GM21528 (cell line): Measurements from ENCODE around the gene PLA2G4B.

ENCODE experiments used
- ATAC-seq: cut with Tn5 transposase; IDR thresholded peaks from one replicate; pipeline ENCODE4 v1.9.1; 2021; ENCODE audit warnings: mild to moderate bottlenecking, moderate library complexity; ENCODE audit not compliant: unreplicated experiment, low FRiP score

Gene PLA2G4B

GRCh38 chr15:41806291-41807181 lies 32.1 kb upstream of the PLA2G4B start:
- no peak for ATAC-seq

- ATAC-seq, result no peak
These were observed 29.5 kb upstream of the PLA2G4B start for GRCh38 chr15:41809121-41809520.

- no peak for ATAC-seq
These were observed 29.0 kb upstream of the PLA2G4B start for GRCh38 chr15:41809526-41810220.

GRCh38 chr15:41810651-41811431 lies 27.8 kb upstream of the PLA2G4B start:
- ATAC-seq, result no peak

GRCh38 chr15:41811432-41812195 lies 27.0 kb upstream of the PLA2G4B start:
- ATAC-seq, result no peak

GRCh38 chr15:41812820-41813375 lies 25.7 kb upstream of the PLA2G4B start:
- no peak for ATAC-seq

- no peak for ATAC-seq
These were observed 25.2 kb upstream of the PLA2G4B start for GRCh38 chr15:41813426-41813825.

- no peak for ATAC-seq
These were observed 24.1 kb upstream of the PLA2G4B start for GRCh38 chr15:41814534-41814933.

- no peak for ATAC-seq
These were observed 21.9 kb upstream of the PLA2G4B start for GRCh38 chr15:41816788-41817187.

DNA sequence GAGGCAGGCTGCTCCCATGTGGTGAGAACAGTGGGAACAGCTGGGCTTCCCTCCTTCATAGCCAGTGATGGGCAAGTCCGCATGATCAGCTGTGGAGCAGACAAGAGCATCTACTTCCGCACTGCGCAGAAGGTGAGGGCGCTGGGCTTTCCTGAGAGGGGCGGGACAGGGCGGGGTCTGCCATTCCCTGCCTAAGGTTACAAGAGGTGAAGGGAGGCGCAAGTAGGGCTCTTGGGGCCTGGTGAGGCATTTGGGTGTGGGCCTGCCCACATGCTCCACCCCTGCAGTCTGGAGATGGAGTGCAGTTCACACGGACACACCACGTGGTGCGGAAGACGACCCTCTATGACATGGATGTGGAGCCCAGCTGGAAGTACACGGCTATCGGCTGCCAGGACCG lies 21.3 kb upstream of the PLA2G4B start:
- no peak for ATAC-seq

GRCh38 chr15:41817781-41818180 lies 20.9 kb upstream of the PLA2G4B start:
- ATAC-seq, result no peak

DNA sequence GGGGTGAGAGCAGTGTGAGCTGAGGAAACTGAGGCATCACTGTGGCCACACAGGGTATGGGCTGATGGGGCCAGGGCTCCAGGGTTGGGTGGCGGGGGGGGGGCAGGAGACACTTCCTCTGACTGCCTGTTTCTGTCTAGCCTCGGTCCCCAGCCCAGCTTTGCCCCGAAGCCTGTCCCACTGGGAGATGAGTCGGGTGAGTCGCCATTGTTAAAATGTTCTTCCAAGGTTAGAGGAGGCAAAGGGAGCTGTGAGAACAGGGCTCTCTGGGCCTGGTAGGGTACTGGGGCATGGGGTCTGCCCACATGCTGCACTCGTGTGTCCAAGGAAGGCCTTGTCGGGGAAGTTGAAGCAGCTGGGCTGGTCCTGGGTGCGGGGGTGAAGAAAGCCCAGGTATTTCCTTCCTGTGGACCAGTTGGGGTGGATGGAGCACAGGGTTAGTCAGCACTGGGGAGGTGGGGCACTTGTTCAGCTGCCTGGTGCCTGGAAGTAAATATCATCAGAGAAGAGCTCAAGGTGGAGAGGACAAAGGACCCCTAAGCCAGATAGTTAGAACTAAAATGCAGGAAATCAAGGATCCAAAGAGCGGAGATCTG lies 19.1 kb upstream of the PLA2G4B start:
- ATAC-seq, result no peak

DNA sequence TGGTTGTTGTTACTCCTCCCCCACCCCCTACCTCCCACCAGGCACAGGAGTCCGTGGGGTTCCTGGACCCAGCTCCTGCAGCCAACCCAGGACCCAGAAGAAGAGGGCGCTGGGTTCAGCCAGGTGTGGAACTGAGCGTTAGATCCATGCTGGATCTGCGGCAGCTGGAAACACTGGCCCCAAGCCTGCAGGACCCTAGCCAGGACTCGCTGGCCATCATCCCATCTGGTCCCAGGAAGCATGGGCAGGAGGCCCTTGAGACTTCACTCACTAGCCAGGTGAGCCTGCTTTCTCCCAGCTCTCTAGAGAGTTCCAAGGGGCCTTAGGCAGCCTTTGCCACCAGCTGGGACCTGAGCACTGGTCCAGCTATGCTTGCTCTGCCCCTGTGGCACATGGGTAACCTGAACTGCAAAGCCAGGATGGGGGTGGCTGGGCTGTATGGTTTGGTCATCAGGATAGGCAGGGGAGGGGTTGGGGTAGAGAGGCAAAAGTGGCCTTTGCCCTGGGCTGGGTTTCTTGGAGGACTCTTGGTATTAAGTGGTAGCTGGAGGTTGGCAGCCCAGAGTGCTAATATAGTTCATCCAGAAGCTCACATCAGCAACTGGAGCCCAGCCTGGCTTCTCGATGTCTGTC lies 17.7 kb upstream of the PLA2G4B start:
- no peak for ATAC-seq

GRCh38 chr15:41821831-41822230 lies 16.8 kb upstream of the PLA2G4B start:
- no peak for ATAC-seq

DNA sequence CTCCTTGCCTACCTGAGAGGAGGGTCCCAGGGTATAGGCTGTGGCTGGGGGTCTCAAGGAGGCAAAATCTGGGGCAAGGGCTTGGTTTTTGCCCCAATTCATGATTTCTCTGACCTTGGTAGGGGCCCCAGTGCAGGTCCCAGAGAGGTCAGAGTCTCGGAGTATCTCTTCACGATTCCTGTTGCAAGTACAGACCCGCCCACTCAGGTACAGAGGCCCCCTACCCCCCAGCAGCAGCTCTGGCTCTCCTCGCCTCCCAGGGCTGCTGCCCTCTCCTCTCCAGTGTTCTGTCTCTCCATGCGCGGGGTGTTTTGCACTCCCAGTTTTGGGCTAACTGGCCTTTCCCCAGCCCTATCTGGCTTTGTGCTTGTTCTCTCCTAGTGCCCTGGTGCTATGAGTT lies 16.2 kb upstream of the PLA2G4B start:
- ATAC-seq, result no peak

DNA sequence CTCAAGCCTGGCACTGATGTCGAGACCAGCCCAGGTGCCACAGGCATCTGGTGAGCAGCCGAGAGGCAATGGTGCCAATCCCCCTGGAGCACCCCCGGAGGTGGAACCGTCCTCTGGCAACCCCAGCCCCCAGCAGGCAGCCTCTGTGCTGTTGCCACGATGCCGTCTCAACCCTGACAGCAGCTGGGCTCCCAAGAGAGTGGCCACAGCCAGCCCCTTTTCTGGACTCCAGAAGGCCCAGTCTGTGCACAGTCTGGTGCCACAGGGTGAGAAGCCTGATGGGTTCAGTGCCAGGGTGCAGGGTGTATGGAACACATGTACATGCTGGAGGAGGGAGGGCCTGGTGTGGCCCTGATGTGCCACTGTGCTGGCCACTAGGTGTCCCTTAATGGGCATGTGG lies 15.7 kb upstream of the PLA2G4B start:
- no peak for ATAC-seq

DNA sequence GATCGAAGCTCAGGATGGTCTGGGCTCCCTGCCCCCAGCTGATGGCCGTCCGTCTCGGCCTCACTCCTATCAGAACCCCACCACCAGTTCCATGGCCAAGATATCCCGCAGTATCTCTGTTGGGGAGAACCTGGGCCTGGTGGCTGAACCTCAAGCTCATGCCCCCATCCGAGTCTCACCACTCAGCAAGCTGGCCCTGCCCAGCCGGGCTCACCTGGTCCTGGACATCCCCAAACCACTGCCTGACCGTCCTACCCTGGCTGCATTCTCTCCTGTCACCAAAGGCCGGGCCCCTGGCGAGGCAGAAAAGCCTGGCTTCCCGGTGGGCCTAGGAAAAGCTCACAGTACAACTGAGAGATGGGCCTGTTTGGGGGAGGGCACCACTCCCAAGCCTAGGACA lies 15.1 kb upstream of the PLA2G4B start:
- ATAC-seq, result no peak

DNA sequence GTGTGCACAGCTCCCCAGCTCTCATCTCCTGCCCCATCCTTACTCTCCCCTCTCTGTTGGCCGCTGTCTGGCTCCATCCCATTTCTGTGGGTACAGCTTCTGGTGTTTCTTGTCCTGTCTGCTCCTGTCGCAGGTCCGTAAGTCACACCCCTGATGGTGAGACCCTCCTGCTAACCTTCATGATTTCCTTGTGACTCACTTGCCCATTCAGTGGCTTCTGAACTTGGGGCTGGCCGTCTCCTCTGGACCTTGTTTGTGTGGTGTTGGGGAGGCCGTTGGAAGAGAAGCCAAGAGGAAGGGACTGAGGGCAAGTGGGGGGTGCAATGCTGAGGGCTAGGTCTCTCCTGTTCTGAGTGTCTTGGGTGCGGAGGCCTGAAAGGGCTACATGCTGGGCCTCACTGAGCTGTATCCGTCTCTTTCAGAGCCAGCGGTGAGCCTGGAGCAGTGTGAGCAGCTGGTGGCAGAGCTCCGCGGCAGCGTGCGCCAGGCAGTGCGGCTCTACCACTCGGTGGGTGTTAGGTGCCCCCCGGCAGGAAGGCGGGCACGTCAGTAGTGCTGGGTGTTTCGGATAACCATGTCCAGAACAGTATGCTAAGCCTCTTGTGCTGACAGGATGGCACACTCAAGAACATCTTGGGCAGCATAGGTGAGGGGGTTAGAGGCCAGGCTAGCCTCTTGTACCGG lies 14.4 kb upstream of the PLA2G4B start:
- ATAC-seq, result no peak

GRCh38 chr15:41825145-41825544 lies 13.5 kb upstream of the PLA2G4B start:
- no peak for ATAC-seq
